Measurements from ENCODE around the gene KCNE2. TPM values are rescaled to one million over a fixed set of nuclear protein-coding genes. Genes with fewer than 3 reads are reported as not detected.

The KCNE2 gene, protein sequence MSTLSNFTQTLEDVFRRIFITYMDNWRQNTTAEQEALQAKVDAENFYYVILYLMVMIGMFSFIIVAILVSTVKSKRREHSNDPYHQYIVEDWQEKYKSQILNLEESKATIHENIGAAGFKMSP
- not detected for total RNA-seq (ENCODE audit: unreplicated experiment)
- long read RNA-seq, result 0 reads

DNA sequence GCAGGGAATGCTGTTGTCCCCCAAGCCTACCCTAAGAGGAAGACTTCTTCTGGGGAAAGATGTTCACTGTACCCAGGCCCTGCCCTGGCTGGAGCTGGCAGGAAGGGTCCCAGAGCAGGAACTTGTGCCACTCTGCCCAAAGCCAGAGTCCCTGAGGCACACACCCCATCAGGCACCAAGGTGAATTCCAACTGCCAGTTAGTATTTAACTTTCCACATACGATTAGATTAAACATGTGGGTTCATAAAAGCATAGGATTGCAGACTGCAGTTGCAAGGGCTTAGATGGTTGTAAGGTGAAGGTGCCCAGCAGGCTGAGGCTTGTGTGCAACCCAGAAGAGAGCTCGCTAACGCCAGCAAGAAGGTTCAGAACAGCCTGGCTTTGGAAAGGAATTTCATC lies at the start of gene KCNE2:
TSS of gene KCNE2 (plus strand) at position 274 of the 400 bp plus-strand sequence. CDS start 6,473 bp downstream, outside the sequence.
- DNase-seq, result no peak
- peaks cover under 1% of the 10 kb centered on the region for H3K27me3 Mint-ChIP-seq (ENCODE audit: unreplicated experiment)
- no peak within 1 kb of the TSS for H3K27ac Mint-ChIP-seq (ENCODE audit: unreplicated experiment)

DNA sequence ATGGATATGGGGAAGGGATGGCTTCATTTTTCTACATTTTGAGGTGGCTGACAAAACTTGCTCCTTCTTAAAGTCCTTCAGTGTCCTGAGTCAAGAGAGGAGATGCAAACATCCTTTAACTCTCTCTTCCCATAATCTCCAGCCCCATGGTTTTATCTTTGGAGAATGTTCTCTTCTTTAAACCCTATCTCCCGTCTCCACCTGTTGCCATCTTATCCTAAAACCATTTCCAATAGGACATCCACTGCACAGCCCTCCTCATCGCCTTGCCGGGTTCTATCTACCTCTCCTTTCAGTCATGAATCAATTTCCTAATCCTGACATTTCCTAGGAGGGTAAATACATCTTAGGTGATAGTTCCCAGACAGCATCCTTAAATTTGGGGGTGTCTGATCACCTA lies 44.2 kb upstream of the KCNE2 start:
- TF ChIP-seq CTCF (IDR thresholded peaks at IDR 0.05; ENCODE audit: partially characterized antibody, unreplicated experiment), result no peak
- DNase-seq, result no peak
- H3K27ac Mint-ChIP-seq (ENCODE audit: unreplicated experiment), result no peak overlapping the region
- H3K4me3 Mint-ChIP-seq (ENCODE audit: unreplicated experiment), result no peak overlapping the region
- no peaks in the 10 kb centered on the region for H3K4me1 Mint-ChIP-seq (ENCODE audit: low read depth, unreplicated experiment)
- no peaks in the 10 kb centered on the region for H3K9me3 Mint-ChIP-seq (ENCODE audit: unreplicated experiment)
- peaks cover 2% of the 10 kb centered on the region for H3K27me3 Mint-ChIP-seq (ENCODE audit: unreplicated experiment)
- H3K36me3 Mint-ChIP-seq (ENCODE audit: unreplicated experiment), result peaks cover 5% of the 10 kb centered on the region

More for the DNA sequence above, at the start of gene KCNE2:
- Mint-ChIP-seq H3K4me1 (ENCODE audit: low read depth, unreplicated experiment) (no peaks in the 10 kb centered on the region), H3K36me3 (ENCODE audit: unreplicated experiment) (peaks cover 4% of the 10 kb centered on the region), H3K4me3 (ENCODE audit: unreplicated experiment) (no peak within 1 kb of the TSS), H3K9me3 (ENCODE audit: unreplicated experiment) (no peaks in the 10 kb centered on the region)
- no peak for TF ChIP-seq CTCF (IDR thresholded peaks at IDR 0.05; ENCODE audit: partially characterized antibody, unreplicated experiment)

DNA sequence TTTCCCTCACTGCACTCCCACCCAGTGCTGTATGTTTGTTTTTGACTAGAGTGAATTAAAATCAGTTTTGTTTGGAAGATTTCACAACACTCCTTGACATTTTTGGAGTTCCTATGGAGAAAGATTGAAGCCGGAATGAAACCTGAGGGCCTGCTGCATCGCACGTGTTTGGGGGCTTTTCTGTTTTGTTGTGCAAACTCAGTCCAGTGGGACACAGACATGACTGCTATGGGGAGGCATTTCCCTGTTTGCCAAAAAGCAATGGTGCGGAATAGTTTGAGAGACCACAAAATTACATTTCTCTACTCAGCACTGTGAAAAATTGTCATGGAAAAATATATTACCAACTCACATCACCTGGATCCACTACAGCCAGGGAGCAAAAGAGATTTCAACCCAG lies 43.8 kb upstream of the KCNE2 start:
- no peak for TF ChIP-seq CTCF (IDR thresholded peaks at IDR 0.05; ENCODE audit: partially characterized antibody, unreplicated experiment)
- Mint-ChIP-seq H3K9me3 (ENCODE audit: unreplicated experiment) (no peaks in the 10 kb centered on the region), H3K4me1 (ENCODE audit: low read depth, unreplicated experiment) (no peaks in the 10 kb centered on the region), H3K4me3 (ENCODE audit: unreplicated experiment) (no peak overlapping the region), H3K36me3 (ENCODE audit: unreplicated experiment) (peaks cover 5% of the 10 kb centered on the region), H3K27ac (ENCODE audit: unreplicated experiment) (no peak overlapping the region), H3K27me3 (ENCODE audit: unreplicated experiment) (peaks cover 3% of the 10 kb centered on the region)
- DNase-seq, result no peak

GRCh38 chr21:34330055-34330454 lies 33.8 kb upstream of the KCNE2 start:
- H3K27me3 Mint-ChIP-seq (ENCODE audit: unreplicated experiment), result peaks cover 3% of the 10 kb centered on the region

More at GRCh38 chr21:34330055-34330454, 33.8 kb upstream of the KCNE2 start:
- DNase-seq, result no peak
- Mint-ChIP-seq H3K4me3 (ENCODE audit: unreplicated experiment) (no peak overlapping the region), H3K4me1 (ENCODE audit: low read depth, unreplicated experiment) (no peaks in the 10 kb centered on the region), H3K9me3 (ENCODE audit: unreplicated experiment) (peaks cover 2% of the 10 kb centered on the region), H3K27ac (ENCODE audit: unreplicated experiment) (no peak overlapping the region), H3K36me3 (ENCODE audit: unreplicated experiment) (peaks cover 9% of the 10 kb centered on the region)
- TF ChIP-seq CTCF (IDR thresholded peaks at IDR 0.05; ENCODE audit: partially characterized antibody, unreplicated experiment), result no peak

All from glutamatergic neuron (in vitro differentiated cells).